Activated CD4-positive, alpha-beta T cell treated with anti-CD3 and anti-CD28 coated beads, Interleukin-2, amount 50 U/mL, for 24 hours (primary cell): ENCODE measurements around the gene TUBE1.

Experiments used
- DNase-seq, 2 donors: peaks; one replicate each; pipeline ENCODE4 v3.0.0-alpha.2; 2020; ENCODE audit warnings: low read depth in 1 of 2, low spot score in 1 of 2

TUBE1 gene

GRCh38 chr6:112034616-112034995 lies 52.7 kb downstream of the TUBE1 start:
- no peak for DNase-seq

GRCh38 chr6:112033791-112034615 lies 53.3 kb downstream of the TUBE1 start:
- no peak for DNase-seq

GRCh38 chr6:112032728-112033127 lies 54.6 kb downstream of the TUBE1 start:
- DNase-seq = no peak

- no peak for DNase-seq
These were observed 55.3 kb downstream of the TUBE1 start for GRCh38 chr6:112031960-112032359.

GRCh38 chr6:112030961-112031660 lies 56.2 kb downstream of the TUBE1 start:
- no peak for DNase-seq

GRCh38 chr6:112030206-112030960 lies 56.9 kb downstream of the TUBE1 start:
- no peak for DNase-seq

- DNase-seq = peak; percentile 37 to 58
These were observed 58.0 kb downstream of the TUBE1 start for GRCh38 chr6:112029045-112029822.

- DNase-seq = peak in 1 of 2 donors; percentile 59
These were observed 59.2 kb downstream of the TUBE1 start for GRCh38 chr6:112027942-112028674.

- DNase-seq = no peak
These were observed 60.3 kb downstream of the TUBE1 start for GRCh38 chr6:112026933-112027332.

- DNase-seq = no peak
These were observed 62.8 kb downstream of the TUBE1 start for GRCh38 chr6:112024464-112024863.

GRCh38 chr6:112022749-112023148 lies 64.5 kb downstream of the TUBE1 start:
- DNase-seq = no peak

GRCh38 chr6:112021691-112022310 lies 65.5 kb downstream of the TUBE1 start:
- DNase-seq = no peak
